C4-2B (cell line): ENCODE results near the gene LITAFD.
"Not testable (repeated sequence)": the region's sequence is repeated elsewhere in the genome, so short reads cannot be mapped to it uniquely, and the experiment has no call there.

Experiments
- H3K27ac ChIP-seq: fragments of 450-650 bp; 2 replicates; pipeline ENCODE4 v1.5.1; 2017
- ZFX ChIP-seq: fragments of 450-650 bp; IDR thresholded peaks from 2 replicates; pipeline ENCODE4 v1.6.1; 2017
- TF ChIP-seq, protein P1 (sequence below): fragments of 450-650 bp; conservative IDR thresholded peaks from 2 replicates; pipeline ENCODE4 v1.5.1; 2017; ENCODE audit warnings: mild to moderate bottlenecking

Gene LITAFD

DNA sequence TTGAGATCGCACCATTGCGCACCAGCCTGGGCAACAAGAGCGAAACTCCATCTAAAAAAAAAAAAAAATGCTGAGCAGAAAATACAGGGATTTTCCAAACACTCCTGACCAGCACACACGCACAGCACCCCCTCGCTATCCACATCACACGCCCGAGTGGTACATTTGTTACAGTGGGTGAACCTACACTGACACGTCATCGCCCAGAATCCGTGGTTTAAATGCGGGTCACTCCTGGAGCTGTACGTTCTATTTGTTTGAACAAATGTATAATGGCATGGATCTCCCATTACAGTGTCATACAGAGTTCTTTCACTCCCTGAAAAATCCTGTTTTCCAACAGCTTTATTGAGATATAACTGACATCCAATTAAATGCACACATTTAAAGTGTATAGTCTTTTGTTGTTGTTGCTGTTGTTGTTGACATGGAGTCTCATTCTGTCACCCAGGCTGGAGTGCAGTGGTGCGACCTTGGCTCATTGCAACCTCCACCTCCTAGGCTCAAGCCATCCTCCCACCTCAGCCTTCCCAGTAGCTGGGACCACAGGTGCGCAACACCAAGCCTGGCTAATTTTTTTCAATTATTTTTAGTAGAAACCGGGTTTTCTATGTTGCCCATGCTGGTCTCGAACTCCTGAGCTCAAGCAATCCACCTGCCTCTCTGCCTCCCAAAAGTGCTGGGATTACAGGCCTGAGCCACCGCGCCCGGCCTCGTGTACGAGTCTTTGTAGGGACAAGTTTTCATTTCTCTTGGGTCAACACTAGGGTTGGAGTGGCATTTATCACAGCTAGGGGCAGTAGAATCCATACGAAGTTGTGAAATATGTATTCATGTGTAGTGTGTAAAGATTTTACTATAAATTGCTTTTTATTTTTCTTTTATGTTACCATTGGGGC is 8.9 kb upstream of the LITAFD start:
- no peak overlapping the region for H3K27ac ChIP-seq
- no peak for TF ChIP-seq ZFX
- TF ChIP-seq, protein P1, sequence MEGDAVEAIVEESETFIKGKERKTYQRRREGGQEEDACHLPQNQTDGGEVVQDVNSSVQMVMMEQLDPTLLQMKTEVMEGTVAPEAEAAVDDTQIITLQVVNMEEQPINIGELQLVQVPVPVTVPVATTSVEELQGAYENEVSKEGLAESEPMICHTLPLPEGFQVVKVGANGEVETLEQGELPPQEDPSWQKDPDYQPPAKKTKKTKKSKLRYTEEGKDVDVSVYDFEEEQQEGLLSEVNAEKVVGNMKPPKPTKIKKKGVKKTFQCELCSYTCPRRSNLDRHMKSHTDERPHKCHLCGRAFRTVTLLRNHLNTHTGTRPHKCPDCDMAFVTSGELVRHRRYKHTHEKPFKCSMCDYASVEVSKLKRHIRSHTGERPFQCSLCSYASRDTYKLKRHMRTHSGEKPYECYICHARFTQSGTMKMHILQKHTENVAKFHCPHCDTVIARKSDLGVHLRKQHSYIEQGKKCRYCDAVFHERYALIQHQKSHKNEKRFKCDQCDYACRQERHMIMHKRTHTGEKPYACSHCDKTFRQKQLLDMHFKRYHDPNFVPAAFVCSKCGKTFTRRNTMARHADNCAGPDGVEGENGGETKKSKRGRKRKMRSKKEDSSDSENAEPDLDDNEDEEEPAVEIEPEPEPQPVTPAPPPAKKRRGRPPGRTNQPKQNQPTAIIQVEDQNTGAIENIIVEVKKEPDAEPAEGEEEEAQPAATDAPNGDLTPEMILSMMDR, result no peak; the same call in 1 of the 2 replicates

DNA sequence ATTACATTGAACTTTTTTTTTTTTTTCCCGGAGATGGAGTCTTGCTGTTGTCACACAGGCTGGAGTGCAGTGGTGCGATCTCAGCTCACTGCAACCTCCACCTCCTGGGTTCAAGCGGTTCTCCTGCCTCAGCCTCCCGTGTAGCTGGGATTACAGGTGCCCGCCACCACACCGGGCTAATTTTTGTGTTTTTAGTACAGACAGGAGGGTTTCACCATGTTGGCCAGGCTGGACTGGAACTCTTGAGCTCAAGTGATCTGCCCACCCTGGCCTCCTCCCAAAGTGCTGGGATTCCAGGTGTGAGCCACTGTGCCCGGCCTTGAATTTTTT is 8.3 kb upstream of the LITAFD start:
- not testable (repeated sequence) for H3K27ac ChIP-seq

DNA sequence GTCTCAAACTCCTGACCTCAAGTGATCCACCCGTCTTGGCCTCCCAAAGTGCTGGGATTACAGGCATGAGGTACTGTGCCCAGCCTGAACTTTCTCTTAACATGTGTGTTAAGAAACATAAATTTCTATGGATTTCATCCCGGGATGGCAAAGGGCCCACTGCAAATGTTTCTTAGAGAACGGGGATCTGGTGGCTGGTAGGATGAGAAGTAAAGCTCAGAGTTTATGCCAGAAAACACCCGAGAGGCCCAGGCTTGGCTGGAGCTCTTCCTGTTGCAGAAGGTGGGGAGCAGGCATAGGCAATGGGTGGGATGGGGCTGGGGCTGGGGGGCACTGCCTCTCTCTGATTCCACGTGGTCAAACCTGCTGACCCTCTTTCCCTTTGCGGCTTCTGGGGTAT is 7.8 kb upstream of the LITAFD start:
- no peak for TF ChIP-seq ZFX
- TF ChIP-seq, protein P1, result no peak

DNA sequence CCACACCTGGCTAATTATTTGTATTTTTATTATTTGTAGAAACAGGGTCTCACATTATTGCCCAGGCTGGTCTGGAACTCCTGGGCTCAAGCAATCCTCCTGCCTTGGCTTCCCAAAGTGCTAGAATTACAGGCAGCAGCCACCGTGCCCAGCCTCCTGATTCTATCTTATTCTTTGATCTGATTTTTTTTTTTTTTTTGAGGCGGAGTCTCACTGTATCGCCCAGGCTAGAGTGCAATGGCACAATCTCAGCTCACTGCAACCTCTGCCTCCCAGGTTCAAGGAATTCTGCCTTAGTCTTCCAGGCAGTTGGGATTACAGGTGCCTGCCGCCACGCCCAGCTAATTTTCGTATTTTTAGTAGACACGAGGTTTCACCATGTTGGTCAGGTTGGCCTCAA is 6.8 kb upstream of the LITAFD start:
- H3K27ac ChIP-seq, result not testable (repeated sequence)

More for the DNA sequence above, 7.8 kb upstream of the LITAFD start:
- no peak overlapping the region for H3K27ac ChIP-seq

DNA sequence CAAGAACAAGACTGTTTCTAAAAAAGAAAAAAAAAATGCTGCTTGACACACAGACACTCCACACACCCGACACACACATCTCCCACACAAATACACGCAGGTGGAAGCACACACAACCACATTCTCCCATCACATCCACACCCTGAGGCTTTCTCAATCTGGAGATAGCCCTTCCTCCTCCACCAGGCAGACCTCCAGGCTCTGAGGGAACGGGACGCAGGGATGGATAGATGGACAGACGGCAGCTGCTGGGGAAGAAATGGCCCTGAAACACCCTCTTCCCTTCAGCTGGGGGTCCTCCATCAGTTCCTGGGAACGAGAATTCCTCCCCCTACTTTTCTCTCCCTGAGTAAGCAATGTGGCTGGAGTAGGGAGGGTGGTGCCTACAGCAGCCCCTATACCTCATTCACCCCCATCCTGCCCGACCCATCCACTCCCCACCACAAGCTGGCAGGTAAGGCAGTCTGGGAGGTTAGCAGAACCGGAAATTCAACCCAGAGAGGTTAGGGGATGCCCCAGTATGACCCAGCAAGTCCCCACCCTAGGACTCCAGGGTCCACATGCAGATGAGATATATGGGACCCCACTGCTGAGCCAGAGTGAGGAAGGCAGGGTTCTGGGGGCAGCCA is 4.1 kb upstream of the LITAFD start:
- TF ChIP-seq, protein P1, result no peak
- TF ChIP-seq ZFX, result no peak
- no peak overlapping the region for H3K27ac ChIP-seq

DNA sequence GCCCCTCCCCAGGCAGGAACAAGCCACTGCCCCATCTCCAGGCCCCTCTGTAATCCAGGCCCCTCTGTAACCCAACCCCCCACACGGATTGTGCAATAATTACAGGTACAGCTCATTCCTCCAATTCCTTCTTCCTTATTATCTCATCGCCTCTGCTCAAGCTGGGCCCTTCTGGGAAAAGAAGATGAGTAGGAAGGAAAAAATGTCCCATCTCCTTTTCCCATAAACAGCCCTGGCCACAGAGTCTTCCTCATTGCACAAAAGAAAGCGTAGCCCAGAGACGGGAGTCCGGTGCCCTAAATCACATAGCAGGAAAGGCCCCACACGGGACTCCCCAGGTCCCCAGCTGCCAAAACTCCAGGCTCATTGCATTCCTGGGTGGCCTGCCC is 3.6 kb upstream of the LITAFD start:
- no peak for TF ChIP-seq ZFX
- TF ChIP-seq, protein P1, result no peak

DNA sequence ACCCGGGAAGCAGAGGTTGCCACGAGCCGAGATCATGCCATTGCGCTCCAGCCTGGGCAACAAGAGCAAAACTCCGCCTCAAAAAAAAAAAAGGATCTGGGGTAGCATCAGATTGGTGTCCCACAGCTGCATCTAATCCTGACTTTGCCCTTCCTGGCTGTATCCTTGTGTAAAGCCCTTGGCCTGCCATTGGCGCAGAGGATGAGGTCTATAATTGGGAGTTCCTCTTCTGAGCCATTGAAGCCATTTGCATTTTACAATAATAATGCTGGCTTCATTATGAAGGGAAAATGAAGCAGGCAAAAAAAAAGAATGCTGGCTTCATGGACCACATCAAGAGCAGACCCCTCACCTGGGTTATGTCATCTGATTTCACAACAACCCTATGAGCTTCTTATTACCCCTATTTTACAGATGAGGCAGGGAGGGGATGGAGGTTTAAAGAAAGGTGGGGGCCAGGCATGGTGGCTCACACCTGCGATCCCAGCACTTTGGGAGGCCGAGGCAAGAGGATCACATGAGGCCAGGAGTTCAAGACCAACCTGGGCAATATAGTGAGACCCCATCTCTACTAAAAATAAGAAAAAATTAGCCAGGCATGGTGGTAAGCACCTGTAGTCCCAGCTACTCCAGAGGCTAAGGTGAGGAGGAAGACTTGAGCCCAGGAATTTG is 1.2 kb upstream of the LITAFD start:
- TF ChIP-seq ZFX, result no peak
- TF ChIP-seq, protein P1, result no peak
- H3K27ac ChIP-seq, result no peak overlapping the region

More for the DNA sequence above, 3.6 kb upstream of the LITAFD start:
- H3K27ac ChIP-seq, result no peak overlapping the region

DNA sequence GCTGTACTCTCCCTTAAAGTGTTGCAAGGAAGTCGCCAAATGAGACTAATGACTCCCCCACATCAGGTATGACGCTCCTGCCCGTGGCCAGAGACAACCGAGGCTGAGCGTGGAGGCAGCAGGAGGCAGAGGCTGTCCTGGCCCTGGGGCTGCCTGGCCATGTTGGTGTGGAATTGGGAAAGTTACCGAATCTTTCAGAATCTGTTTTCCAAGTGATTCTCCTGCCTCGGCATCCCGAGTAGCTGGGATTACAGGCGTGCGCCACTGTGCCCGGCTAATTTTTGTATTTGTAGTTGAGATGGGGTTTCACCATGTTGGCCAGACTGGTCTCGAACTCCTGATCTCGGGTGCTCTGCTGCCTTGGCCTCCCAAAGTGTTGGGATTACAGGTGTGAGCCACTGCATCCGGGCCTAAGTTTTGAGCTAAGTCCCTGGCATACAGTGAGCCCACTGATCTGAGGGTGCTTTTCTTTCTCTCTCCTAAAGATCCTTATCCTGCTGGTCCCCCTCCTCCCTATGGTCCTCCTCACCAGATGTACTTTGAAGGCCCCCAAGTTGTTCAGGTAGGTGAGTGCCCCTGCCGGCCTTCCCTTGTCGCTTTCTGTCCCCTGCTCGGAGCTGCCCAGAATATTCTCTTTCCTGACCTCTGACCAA is 700 bp downstream of the LITAFD start:
- no peak overlapping the region for H3K27ac ChIP-seq
- no peak for TF ChIP-seq ZFX
- TF ChIP-seq, protein P1, result no peak
